HG03196 (cell line): Measurements from ENCODE around the gene DHRS4L2.
A peak's percentile ranks its signal among the peaks of the same experiment; 100 is the strongest.
"Not testable (repeated sequence)": the region's sequence is repeated elsewhere in the genome, so short reads cannot be mapped to it uniquely, and the experiment has no call there.

ENCODE experiments used
- ATAC-seq: cut with Tn5 transposase; IDR thresholded peaks from one replicate; pipeline ENCODE4 v1.9.1; 2021; ENCODE audit not compliant: unreplicated experiment

DHRS4L2 gene

DNA sequence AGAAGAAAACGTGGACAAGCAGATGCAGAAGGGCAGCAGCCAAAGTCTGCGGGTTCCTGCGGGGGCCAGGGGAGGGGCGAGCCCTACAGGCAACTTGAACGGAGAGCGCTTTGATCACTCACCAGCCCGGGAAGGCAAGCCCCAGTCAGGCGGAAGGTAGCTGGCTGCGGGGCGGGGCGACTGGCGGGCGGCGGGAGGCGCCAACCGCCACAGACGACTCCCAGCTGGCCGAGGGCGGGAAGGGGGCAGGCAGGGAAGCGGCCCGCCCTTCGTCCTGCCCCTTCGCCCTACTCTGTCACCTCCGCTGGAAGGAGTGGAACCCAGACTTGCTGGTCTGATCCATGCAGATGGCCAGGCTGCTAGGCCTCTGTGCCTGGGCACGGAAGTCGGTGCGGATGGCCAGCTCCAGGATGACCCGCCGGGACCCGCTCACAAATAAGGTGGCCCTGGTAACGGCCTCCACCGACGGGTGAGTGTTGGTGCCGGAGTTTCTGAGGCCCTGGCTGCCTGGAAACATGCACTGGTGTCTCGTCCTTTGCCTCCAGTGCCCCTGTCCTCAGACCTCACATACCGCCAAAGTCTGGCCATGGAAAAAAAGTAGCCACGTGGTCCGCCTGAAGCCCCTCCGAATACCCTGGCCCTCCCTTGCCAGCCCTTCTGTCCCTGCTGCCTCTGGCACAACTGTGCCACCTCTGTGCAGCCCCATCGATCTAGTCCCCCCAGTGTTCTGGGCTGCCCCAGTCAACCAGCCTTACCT, at the start of gene DHRS4L2:
TSS of gene DHRS4L2 (plus strand) at position 323 of the 757 bp plus-strand sequence. CDS start at position 342, 19 bp downstream.
- peak; percentile 90 for ATAC-seq

- no peak for ATAC-seq
Measured at GRCh38 chr14:23939607-23940326, 49.0 kb upstream of the DHRS4L2 start.

DNA sequence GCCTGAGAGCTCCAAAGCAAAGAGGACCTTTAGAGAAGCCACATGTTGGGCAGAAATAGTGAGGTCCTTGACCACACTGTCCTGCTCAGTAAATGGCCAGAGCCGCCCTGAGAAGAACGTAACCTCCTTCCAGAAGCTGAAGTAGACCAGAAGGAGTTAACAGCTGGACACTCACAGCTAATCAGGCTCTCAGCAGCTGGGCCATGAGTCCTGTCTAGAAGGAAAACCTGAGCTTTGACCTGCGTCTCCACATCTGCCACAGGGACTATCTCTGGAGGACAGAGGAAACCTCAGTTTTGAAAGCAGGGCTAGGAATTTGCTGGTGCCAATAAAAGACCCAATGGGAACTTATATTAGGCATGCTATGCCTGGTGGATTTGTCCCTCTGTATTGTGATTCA, 47.5 kb upstream of the DHRS4L2 start:
- ATAC-seq, result no peak

DNA sequence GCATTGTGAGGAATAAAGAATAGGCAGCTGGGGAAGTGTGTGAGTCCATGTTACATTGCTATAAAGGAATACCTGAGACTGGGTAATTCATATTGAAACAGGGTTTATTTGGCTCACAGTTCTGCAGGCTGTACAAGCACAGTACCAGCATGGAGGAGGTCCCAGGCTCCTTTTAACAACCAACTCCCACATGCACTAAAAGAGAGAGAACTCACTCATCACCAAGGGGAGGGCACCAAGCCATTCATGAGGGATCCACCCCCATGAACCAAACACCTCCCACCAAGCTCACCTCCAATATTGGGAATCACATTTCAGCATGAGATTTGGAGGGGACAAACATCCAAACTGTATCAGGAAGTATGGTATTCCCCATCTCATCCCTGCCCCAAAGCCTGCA, 47.1 kb upstream of the DHRS4L2 start:
- ATAC-seq, result no peak

DNA sequence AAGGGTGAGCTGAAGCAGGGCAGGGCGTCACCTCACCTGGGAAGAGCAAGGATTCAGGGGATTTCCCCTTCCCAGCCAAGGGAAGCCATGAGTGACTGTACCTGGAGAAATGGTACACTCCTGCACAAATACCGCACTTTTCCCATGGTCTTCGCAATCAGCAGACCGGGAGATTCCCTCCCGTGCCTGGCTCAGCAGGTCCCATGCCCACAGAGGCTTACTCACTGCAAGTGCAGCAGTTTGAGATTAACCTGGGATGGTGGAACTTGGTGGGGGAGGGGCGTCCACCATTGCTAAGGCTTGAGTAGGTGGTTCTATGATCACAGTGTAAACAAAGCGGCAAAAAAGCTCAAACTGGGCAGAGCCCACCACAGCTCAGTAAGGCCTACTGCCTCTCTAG, 46.1 kb upstream of the DHRS4L2 start:
- no peak for ATAC-seq

DNA sequence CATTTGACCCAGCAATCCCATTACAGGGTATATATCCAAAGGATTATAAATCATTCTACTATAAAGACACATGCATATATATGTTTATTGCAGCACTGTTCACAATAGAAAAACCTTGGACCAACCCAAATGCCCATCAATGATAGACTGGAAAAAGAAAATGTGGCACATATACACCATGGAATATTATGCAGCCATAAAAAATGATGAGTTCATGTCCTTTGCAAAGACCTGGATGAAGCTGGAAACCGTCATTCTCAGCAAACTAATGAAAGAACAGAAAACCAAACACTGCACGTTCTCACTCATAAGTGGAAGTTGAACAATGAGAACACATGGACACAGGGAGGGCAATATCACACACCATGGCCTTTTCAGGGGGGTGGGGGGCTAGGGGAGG, 39.7 kb upstream of the DHRS4L2 start:
- not testable (repeated sequence) for ATAC-seq

DNA sequence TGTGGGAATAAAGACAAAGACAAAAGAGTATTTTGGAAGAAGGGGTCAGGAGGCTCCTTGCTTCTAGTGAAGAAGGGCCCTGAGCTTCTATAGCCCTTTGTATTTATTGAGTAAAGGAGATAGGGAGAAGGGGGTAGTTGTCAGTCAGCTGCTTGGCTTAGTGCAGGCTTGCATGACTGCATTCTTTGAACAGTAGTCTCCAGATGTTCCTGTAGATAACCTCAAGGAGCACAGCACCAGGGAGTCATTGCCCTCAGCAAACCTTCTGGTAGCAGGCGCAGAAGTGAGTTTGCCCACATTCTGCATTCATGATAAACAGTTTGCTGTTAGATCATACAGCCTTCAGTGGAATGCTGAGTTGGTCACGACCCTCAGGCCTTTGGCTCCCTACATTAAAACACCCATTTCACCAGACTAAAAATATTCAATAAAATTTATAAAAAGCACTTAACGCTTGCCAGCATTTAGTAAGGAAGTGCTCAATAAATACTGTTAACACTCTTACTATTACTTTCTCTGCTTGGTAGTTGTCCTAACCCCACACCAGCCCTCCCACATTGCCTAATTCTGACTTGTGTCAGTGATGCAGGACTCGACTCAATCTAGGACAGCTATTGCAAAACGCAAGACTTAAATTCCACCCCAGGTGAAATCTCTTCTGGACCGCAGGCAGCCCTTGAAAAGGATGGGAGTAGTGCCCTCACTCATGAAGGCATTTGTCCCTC, 38.2 kb upstream of the DHRS4L2 start:
- no peak for ATAC-seq

- not testable (repeated sequence) for ATAC-seq
Measured at GRCh38 chr14:23951136-23951466, 37.6 kb upstream of the DHRS4L2 start.

DNA sequence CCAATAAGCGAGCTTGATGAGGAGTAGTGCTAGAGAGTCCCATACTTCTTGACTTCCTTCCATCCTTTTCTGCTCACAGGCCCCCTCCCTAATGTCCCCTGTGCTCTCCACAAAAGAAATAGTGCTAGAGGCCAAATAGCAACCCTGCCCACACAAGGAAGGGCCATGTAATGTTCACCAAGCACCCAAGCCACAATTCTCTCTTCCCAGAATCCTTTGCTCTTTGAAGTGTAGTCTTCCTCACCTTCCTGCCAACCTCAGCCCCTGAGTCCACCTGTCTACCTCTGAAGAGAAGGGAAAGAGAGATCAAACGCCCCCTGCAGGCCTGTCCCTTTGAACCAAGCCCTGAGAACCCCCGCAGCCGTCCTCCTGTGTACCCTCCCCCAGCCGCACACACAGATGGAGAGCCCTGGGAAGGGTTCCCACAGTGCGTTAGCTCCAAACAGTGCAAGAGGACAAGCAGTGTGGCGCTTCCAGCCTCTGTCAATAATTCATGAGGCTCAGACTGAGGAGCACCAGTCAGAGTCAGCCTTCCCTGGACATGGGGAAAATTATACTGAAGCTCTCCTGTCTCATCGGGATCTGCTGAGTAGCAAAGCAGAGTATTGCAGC, 37.0 kb upstream of the DHRS4L2 start:
- ATAC-seq, result no peak

GRCh38 chr14:23953116-23953463, 35.6 kb upstream of the DHRS4L2 start:
- ATAC-seq, result not testable (repeated sequence)

DNA sequence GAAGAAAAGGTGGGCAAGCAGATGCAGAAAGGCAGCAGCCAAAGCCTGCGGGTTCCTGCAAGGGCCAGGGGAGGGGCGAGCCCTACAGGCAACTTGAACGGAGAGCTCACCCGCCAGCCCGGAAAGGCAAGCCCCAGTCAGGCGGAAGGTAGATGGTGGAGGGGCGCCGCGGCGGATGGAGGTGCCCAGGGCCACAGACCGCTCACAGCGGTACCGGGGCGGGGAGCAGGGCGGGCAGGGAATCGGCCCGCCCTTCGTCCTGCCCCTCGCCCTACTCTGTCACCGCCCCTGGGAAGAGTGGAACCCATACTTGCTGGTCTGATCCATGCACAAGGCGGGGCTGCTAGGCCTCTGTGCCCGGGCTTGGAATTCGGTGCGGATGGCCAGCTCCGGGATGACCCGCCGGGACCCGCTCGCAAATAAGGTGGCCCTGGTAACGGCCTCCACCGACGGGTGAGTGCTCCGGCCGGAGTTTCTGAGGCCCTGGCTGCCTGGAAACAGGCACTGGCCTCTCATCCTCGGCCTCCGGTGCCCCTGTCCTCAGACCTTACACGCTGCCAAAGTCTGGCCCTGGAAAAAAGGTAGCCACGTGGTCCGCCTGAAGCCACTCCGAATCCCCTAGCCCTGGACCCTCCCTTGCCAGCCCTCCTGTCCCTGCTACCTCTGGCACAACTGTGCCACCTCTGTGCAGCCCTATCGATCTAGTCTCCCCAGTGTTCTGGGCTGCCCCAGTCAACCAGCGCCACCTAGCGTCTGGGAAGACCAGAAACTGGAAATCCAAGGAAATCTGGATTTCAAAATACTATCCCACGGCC, 35.1 kb upstream of the DHRS4L2 start, which contains the start of gene DHRS4:
TSS of gene DHRS4 (plus strand) at position 307 of the 815 bp plus-strand sequence. CDS start at position 326, 19 bp downstream.
- ATAC-seq, result peak; percentile 82

DNA sequence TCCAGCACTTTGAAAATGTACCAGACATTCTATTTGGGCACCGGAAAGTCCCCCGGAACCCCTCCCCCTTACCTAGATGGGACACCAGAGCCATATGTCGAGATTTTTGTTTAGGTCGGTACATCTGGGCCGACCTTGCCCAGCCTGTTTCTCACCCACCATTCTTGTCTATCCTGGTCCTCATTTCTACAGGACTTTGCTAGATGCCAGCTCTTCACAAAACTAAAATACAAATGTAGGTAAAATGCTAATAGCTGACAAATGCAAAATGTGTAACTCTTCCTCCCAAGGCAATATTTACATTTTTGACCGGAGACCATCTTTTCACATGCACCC, 34.5 kb upstream of the DHRS4L2 start:
- ATAC-seq, result not testable (repeated sequence)

DNA sequence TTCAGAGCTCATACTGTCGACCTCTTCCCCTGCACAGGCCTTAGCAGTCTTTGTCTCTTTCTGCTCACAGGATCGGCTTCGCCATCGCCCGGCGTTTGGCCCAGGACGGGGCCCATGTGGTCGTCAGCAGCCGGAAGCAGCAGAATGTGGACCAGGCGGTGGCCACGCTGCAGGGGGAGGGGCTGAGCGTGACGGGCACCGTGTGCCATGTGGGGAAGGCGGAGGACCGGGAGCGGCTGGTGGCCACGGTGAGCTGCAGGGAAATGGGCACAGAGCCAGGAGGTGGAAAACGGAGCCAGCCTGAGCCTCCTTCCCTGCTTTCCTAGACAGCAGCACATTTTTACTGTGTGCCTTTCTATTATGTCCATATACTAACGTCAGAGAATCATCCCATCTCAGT, 33.8 kb upstream of the DHRS4L2 start:
- not testable (repeated sequence) for ATAC-seq

DNA sequence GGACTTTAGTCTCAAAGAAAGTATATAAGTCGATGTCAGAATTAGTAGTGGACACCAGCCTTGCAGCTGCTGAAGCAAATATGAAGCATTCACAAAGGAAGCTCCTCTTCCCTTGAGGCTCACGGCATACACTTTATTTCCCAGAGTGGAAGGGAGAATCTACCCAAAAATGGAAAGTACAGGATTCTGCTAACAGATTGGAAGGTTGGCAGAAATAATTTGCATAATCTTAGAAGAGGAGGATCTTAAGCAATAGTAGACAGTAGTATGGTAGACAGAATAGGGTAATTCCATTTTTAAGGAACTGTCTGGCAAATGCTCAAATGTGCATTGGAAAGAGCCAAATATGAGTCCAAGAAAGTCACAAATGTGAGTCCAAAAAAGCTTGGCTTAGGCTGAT, 32.9 kb upstream of the DHRS4L2 start:
- not testable (repeated sequence) for ATAC-seq

DNA sequence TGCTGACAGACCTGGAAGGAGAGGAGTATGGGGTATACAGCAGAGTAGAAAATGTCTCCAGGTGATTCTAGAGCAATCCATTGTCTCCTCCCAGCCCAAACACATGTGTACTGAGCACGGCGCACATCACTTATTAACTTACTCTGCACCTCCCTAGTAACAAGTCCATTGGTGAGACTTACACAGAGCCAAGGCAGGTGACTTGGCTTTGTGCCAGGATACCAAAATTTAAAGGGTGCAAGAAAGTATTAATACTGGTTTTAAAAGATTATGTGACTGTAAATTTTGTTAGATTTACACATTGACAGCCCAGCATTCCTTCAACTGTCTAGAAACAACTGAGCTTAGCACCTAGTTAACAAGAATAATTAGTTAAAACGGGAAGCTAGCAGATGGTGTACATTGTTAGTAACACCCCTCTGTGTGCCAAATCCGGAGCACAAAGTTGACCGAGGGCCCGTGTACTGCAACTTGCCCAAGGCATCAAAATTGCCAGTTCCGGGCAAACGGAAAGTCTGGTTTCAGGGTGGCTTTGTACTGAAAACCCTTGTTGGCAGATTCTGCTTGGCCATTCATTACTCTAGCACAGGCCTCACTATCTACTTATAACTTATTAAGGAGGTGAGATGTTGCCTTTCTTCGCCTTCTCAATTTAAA, 30.7 kb upstream of the DHRS4L2 start:
- ATAC-seq, result not testable (repeated sequence)

- ATAC-seq, result not testable (repeated sequence)
Measured at GRCh38 chr14:23960899-23961298, 27.8 kb upstream of the DHRS4L2 start.

- ATAC-seq, result not testable (repeated sequence)
Measured at GRCh38 chr14:23961704-23962103, 27.0 kb upstream of the DHRS4L2 start.

DNA sequence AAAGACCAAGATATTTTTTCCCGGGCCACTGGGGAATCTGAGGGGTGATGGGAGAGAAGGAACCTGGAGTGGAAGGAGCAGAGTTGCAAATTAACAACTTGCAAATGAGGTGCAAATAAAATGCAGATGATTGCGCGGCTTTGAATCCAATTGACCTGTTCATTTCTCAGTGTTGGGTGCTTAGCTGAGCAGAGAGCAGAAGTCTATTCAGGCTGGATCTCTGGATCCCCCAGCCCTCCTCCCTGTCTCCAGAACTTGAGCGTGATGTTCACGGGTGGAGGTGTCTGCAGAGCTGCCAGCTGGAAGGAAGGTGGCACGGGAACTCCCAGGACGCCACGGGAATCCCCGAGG, 19.6 kb upstream of the DHRS4L2 start:
- ATAC-seq, result peak; percentile 11

DNA sequence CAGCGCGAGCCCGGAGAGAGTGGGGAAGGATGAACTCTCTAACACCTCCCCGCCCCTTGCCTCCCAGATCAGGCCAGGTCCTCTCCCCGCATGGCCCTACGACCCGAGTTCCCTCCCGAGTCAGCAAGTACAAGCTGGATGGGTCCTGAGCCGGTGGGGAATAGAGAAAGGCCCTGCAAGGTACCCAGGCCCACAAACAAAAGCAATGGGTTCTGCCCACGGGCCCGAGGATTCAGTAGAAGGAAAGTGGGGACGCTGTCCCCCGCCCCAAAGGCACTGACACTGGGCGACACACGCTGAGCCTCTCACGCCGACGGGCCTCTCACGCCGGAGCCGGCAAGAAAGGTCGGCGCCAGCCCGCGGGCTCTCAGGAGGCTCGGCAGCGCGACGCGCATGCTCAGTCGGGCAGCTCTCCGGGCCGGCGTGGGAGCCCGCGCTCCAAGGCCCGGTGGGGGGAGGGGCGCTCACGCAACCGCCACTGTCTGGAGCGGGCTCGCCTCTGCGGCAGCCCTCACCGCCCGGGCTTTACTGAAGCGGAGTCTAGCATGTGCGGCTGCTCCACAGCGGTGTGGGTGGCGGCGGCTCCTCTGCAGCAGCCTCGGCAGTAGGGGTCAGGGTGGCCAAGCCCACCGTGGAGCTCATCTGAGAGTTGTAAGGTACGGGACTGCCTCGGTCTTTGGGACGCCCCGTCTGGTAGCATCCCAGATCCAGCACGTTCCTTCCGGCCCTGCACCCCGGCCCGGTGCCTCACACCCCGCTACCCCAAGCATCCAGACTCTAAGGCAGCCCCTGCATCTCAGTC, 19.0 kb upstream of the DHRS4L2 start:
- ATAC-seq, result peak; percentile 67
